ENCODE data around the gene MRPL49. TPM values are rescaled to one million over a fixed set of nuclear protein-coding genes. Genes with fewer than 3 reads are reported as not detected.
"Not testable (repeated sequence)": the region's sequence is repeated elsewhere in the genome, so short reads cannot be mapped to it uniquely, and the experiment has no call there.

Gene MRPL49
- total RNA-seq, 4 donors from 2014 or later = 76.2 to 113 (median 91.5) TPM

GRCh38 chr11:65148657-65149056 lies 26.5 kb downstream of the MRPL49 start:
- Histone ChIP-seq H3K27ac (replicated peaks in 1 of 4) (no peak overlapping the region), H3K4me3 (no peak overlapping the region), H3K36me3 (no peaks in the 10 kb centered on the region), H3K4me1 (peaks cover 4 to 13% (median 10%) of the 10 kb centered on the region in 4 donors), H3K27me3 (no peaks in the 10 kb centered on the region), H3K9me3 (no peaks in the 10 kb centered on the region)
- 86% methylated on average over 3 of the region's 5 CpGs for WGBS
- TF ChIP-seq EP300 (IDR thresholded peaks at IDR 0.05) (no peak), CTCF (IDR thresholded peaks at IDR 0.05) (no peak)
- intact Hi-C loops (cut with DNase I) = no loop called here
- no peak for DNase-seq (ENCODE audit: extremely low spot score)

GRCh38 chr11:65150131-65150508 lies 28.0 kb downstream of the MRPL49 start:
- Histone ChIP-seq H3K27ac (replicated peaks in 1 of 4) (peak overlapping the region in 3 of 4 donors; percentile 36 to 54 (median 47)), H3K4me1 (peaks cover 4 to 13% (median 10%) of the 10 kb centered on the region in 4 donors)
- H3K36me3 ChIP-seq; DNase-seq (ENCODE audit: extremely low spot score); H3K4me3 ChIP-seq; H3K27me3 ChIP-seq; H3K9me3 ChIP-seq; intact Hi-C loops (cut with DNase I): not testable (repeated sequence)
- WGBS = 74% methylated on average over 10 of the region's 10 CpGs

GRCh38 chr11:65150509-65151299 lies 28.6 kb downstream of the MRPL49 start:
- peaks cover 4 to 13% (median 10%) of the 10 kb centered on the region in 4 donors for H3K4me1 ChIP-seq
- peak; percentile 93 for DNase-seq (ENCODE audit: extremely low spot score)
- intact Hi-C loops (cut with DNase I) = no loop called here
- no peaks in the 10 kb centered on the region for H3K9me3 ChIP-seq
- WGBS = 38% methylated on average over 10 of the region's 12 CpGs
- H3K27me3 ChIP-seq = no peaks in the 10 kb centered on the region
- H3K27ac ChIP-seq (replicated peaks in 1 of 4) = peak overlapping the region; percentile 36 to 54 (median 50)
- no peak for TF ChIP-seq EP300 (IDR thresholded peaks at IDR 0.05)
- no peak for TF ChIP-seq POLR2A (IDR thresholded peaks at IDR 0.05; ENCODE audit: low read depth)
- TF ChIP-seq POLR2AphosphoS5 (IDR thresholded peaks at IDR 0.05) = peak in 1 of 2 donors; percentile 25
- TF ChIP-seq CTCF (IDR thresholded peaks at IDR 0.05) = no peak
- no peak overlapping the region for H3K4me3 ChIP-seq
- no peaks in the 10 kb centered on the region for H3K36me3 ChIP-seq

- peak overlapping the region in 3 of 4 donors; percentile 36 to 54 (median 47) for H3K27ac ChIP-seq (replicated peaks in 1 of 4)
- no peaks in the 10 kb centered on the region for H3K36me3 ChIP-seq
- intact Hi-C loops (cut with DNase I) = no loop called here
- no peak for DNase-seq (ENCODE audit: extremely low spot score)
- no peak for TF ChIP-seq EP300 (IDR thresholded peaks at IDR 0.05)
- TF ChIP-seq POLR2AphosphoS5 (IDR thresholded peaks at IDR 0.05) = no peak
- no peak for TF ChIP-seq CTCF (IDR thresholded peaks at IDR 0.05)
- TF ChIP-seq POLR2A (IDR thresholded peaks at IDR 0.05; ENCODE audit: low read depth) = no peak
- H3K4me1 ChIP-seq = peaks cover 4 to 13% (median 10%) of the 10 kb centered on the region in 4 donors
- 64% methylated on average over 3 of the region's 3 CpGs for WGBS
- no peaks in the 10 kb centered on the region for H3K9me3 ChIP-seq
- H3K4me3 ChIP-seq = no peak overlapping the region
- H3K27me3 ChIP-seq = no peaks in the 10 kb centered on the region
Measured at GRCh38 chr11:65151331-65151899, 29.3 kb downstream of the MRPL49 start.

GRCh38 chr11:65152122-65152521 lies 30.0 kb downstream of the MRPL49 start:
- Histone ChIP-seq H3K27me3 (no peaks in the 10 kb centered on the region), H3K4me3 (no peak overlapping the region), H3K36me3 (no peaks in the 10 kb centered on the region), H3K4me1 (peaks cover 4 to 13% (median 10%) of the 10 kb centered on the region in 4 donors), H3K9me3 (no peaks in the 10 kb centered on the region), H3K27ac (replicated peaks in 1 of 4) (no peak overlapping the region)
- intact Hi-C loops (cut with DNase I) = no loop called here
- 64% methylated on average over 2 of the region's 2 CpGs for WGBS
- no peak for DNase-seq (ENCODE audit: extremely low spot score)
- TF ChIP-seq POLR2AphosphoS5 (IDR thresholded peaks at IDR 0.05) (no peak), POLR2A (IDR thresholded peaks at IDR 0.05; ENCODE audit: low read depth) (no peak), CTCF (IDR thresholded peaks at IDR 0.05) (no peak), EP300 (IDR thresholded peaks at IDR 0.05) (no peak)
